HepG2 (cell line): Measurements from ENCODE around the gene CSNK1D. TPM values are rescaled to one million over a fixed set of nuclear protein-coding genes. Genes with fewer than 3 reads are reported as not detected.

Experiments
- CEBPG ChIP-seq: IDR thresholded peaks from 2 replicates; pipeline ENCODE4 v1.6.1; 2016
- GABPB1 ChIP-seq: IDR thresholded peaks from 2 replicates; pipeline ENCODE4 v1.6.1; 2016; ENCODE audit warnings: mild to moderate bottlenecking, missing genetic modification reagents, moderate library complexity, missing compliant biosample characterization
- HNF1B ChIP-seq: sonication (generic); formaldehyde crosslinking; IDR thresholded peaks from 2 replicates; pipeline ENCODE4 v1.5.1; 2020; ENCODE audit warnings: mild to moderate bottlenecking, moderate library complexity, missing genetic modification reagents
- KLF16 ChIP-seq, 2 experiments: sonication (generic) in 1 of 2; formaldehyde crosslinking in 1 of 2; IDR thresholded peaks; 2 replicates each; pipeline versions ENCODE4 v1.6.1 to v1.8.0; 2016 to 2023; ENCODE audit warnings: missing genetic modification reagents in 2 of 2, missing compliant biosample characterization in 1 of 2
- MAZ ChIP-seq, 2 experiments: sonication (generic) in 1 of 2; formaldehyde crosslinking in 1 of 2; IDR thresholded peaks; 2 replicates each; pipeline versions ENCODE4 v1.5.0 to v1.6.1; 2012 to 2020; ENCODE audit warnings: low read depth in 2 of 2, mild to moderate bottlenecking in 2 of 2, borderline replicate concordance in 1 of 2, improper control_type of control experiment in 1 of 2, low read length in 1 of 2, missing genetic modification reagents in 1 of 2, moderate library complexity in 1 of 2
- MYPOP ChIP-seq: sonication (generic); formaldehyde crosslinking; IDR thresholded peaks from 2 replicates; pipeline ENCODE4 v1.8.1; 2023; ENCODE audit warnings: mild to moderate bottlenecking, moderate library complexity, missing genetic modification reagents
- ZBED4 ChIP-seq: sonication (generic); formaldehyde crosslinking; IDR thresholded peaks from 2 replicates; pipeline ENCODE4 v1.4.0; 2020; ENCODE audit warnings: missing genetic modification reagents, borderline replicate concordance
- ZFP1 ChIP-seq: IDR thresholded peaks from 2 replicates; pipeline ENCODE4 v1.6.1; 2016
- ZNF432 ChIP-seq: sonication (generic); formaldehyde crosslinking; IDR thresholded peaks from 2 replicates; pipeline ENCODE4 v1.5.0; 2020; ENCODE audit warnings: missing genetic modification reagents, mild to moderate bottlenecking, borderline replicate concordance
- polyA plus RNA-seq, 8 experiments: library from polyadenylated mRNA; depleted of rRNA in 3 of 8; stranded (reverse) in 7 of 8; unstranded in 1 of 8; fragments of >200 nt; fragmentation: Illumina TruSeq in 4 of 8; extraction: Trizol in 4 of 8; gene quantifications; 2 replicates each; pipeline versions ENCODE4 v1.2.1 to v1.2.3, GENCODE V29; 2011 to 2016; ENCODE audit warnings: low read depth in 4 of 8, missing spikeins in 1 of 8, mixed read lengths in 1 of 8; ENCODE audit not compliant: insufficient read depth in 1 of 8
- total RNA-seq, 5 experiments: library from RNA; depleted of rRNA; stranded (reverse); fragments of >200 nt; fragmentation: Illumina TruSeq; extraction: Trizol; gene quantifications; 2 replicates each; pipeline ENCODE4 v1.2.3, GENCODE V29; 2016; ENCODE audit warnings: low read depth in 1 of 5
- TF ChIP-seq, protein P1 (sequence below): sonication (generic); formaldehyde crosslinking; IDR thresholded peaks from 2 replicates; pipeline ENCODE4 v1.5.0; 2020; ENCODE audit warnings: mild to moderate bottlenecking, missing genetic modification reagents, borderline replicate concordance
- TF ChIP-seq, protein P2 (sequence below): IDR thresholded peaks from 2 replicates; pipeline ENCODE4 v1.6.1; 2016
- TF ChIP-seq, protein P3 (sequence below): sonication (generic); formaldehyde crosslinking; IDR thresholded peaks from 2 replicates; pipeline ENCODE4 v1.4.0; 2020; ENCODE audit warnings: missing genetic modification reagents

CSNK1D gene
- total and polyA plus RNA-seq, 2 of the 13 experiments (the other 11 are each of a cell fraction or from before 2014, with no cell fraction given): 31.5 to 128 TPM

DNA sequence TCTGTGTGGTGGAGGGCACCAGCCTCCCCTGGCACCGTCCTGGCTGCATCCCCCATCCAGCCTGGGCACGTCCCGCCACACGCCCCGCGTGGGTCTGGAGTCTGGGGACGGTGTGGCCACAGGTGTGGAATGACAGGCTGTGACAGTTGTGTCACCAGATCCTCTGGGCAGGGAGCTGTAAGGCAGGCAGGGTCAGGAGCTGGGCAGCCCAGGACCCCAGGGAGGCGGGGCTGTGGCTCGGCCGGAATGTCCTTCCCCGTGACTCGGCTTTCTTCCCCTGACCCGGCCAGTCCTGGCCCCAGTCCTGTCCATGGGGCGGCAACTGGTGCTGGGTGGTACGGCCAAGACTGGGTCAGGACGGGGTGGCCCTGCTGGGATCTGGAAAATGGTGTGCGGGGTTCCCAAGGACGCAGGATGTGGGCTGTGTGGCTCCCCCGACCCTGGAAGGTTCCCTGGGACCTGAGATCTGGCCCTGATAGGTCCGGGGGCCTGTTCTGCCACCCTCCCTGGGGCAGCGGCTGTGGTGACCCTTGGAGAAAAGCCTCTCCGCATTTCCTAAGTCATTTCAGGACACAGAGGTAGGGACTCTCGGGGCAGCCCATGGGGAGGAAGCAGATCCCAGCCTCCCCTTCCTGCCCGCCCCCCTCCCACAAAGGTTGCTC lies 48.0 kb downstream of the CSNK1D start (continued):
- TF ChIP-seq, protein P1, sequence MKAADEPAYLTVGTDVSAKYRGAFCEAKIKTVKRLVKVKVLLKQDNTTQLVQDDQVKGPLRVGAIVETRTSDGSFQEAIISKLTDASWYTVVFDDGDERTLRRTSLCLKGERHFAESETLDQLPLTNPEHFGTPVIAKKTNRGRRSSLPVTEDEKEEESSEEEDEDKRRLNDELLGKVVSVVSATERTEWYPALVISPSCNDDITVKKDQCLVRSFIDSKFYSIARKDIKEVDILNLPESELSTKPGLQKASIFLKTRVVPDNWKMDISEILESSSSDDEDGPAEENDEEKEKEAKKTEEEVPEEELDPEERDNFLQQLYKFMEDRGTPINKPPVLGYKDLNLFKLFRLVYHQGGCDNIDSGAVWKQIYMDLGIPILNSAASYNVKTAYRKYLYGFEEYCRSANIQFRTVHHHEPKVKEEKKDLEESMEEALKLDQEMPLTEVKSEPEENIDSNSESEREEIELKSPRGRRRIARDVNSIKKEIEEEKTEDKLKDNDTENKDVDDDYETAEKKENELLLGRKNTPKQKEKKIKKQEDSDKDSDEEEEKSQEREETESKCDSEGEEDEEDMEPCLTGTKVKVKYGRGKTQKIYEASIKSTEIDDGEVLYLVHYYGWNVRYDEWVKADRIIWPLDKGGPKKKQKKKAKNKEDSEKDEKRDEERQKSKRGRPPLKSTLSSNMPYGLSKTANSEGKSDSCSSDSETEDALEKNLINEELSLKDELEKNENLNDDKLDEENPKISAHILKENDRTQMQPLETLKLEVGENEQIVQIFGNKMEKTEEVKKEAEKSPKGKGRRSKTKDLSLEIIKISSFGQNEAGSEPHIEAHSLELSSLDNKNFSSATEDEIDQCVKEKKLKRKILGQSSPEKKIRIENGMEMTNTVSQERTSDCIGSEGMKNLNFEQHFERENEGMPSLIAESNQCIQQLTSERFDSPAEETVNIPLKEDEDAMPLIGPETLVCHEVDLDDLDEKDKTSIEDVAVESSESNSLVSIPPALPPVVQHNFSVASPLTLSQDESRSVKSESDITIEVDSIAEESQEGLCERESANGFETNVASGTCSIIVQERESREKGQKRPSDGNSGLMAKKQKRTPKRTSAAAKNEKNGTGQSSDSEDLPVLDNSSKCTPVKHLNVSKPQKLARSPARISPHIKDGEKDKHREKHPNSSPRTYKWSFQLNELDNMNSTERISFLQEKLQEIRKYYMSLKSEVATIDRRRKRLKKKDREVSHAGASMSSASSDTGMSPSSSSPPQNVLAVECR (CRISPR knock-in tag): peak; percentile 46; the same call in 1 of the 2 replicates
- peak; percentile 62; the same call in 1 of the 2 replicates for TF ChIP-seq GABPB1 (CRISPR knock-in tag)
- TF ChIP-seq ZBED4 (CRISPR knock-in tag): peak; percentile 93
- no peak for TF ChIP-seq KLF16 (CRISPR knock-in tag; IDR thresholded peaks at IDR 0.05)
- peak; percentile 31 for TF ChIP-seq HNF1B
- 0 out of 2 replicates have a peak, but pooled peaks have one; percentile 38 for TF ChIP-seq ZFP1 (CRISPR knock-in tag)
- TF ChIP-seq CEBPG (CRISPR knock-in tag): 0 out of 2 replicates have a peak, but pooled peaks have one; percentile 17
- no peak for TF ChIP-seq ZNF432 (CRISPR knock-in tag)
- TF ChIP-seq, protein P2, sequence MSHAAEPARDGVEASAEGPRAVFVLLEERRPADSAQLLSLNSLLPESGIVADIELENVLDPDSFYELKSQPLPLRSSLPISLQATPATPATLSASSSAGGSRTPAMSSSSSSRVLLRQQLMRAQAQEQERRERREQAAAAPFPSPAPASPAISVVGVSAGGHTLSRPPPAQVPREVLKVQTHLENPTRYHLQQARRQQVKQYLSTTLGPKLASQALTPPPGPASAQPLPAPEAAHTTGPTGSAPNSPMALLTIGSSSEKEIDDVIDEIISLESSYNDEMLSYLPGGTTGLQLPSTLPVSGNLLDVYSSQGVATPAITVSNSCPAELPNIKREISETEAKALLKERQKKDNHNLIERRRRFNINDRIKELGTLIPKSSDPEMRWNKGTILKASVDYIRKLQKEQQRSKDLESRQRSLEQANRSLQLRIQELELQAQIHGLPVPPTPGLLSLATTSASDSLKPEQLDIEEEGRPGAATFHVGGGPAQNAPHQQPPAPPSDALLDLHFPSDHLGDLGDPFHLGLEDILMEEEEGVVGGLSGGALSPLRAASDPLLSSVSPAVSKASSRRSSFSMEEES (CRISPR knock-in tag): peak; percentile 84
- TF ChIP-seq MYPOP (CRISPR knock-in tag): no peak
- TF ChIP-seq MAZ (IDR thresholded peaks at IDR 0.05; ENCODE audit: borderline replicate concordance, low read depth, low read length): peak; percentile 18; the same call in 1 of the 2 replicates
- peak; percentile 61; the same call in 1 of the 2 replicates for TF ChIP-seq MAZ (CRISPR knock-in tag; IDR thresholded peaks at IDR 0.05; ENCODE audit: low read depth)
- TF ChIP-seq, protein P3, sequence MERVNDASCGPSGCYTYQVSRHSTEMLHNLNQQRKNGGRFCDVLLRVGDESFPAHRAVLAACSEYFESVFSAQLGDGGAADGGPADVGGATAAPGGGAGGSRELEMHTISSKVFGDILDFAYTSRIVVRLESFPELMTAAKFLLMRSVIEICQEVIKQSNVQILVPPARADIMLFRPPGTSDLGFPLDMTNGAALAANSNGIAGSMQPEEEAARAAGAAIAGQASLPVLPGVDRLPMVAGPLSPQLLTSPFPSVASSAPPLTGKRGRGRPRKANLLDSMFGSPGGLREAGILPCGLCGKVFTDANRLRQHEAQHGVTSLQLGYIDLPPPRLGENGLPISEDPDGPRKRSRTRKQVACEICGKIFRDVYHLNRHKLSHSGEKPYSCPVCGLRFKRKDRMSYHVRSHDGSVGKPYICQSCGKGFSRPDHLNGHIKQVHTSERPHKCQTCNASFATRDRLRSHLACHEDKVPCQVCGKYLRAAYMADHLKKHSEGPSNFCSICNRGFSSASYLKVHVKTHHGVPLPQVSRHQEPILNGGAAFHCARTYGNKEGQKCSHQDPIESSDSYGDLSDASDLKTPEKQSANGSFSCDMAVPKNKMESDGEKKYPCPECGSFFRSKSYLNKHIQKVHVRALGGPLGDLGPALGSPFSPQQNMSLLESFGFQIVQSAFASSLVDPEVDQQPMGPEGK (CRISPR knock-in tag): peak; percentile 56
